ENCODE measurements around the gene ATP6V1F.
A peak's percentile ranks its signal among the peaks of the same experiment; 100 is the strongest.

ATP6V1F gene, protein sequence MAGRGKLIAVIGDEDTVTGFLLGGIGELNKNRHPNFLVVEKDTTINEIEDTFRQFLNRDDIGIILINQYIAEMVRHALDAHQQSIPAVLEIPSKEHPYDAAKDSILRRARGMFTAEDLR

DNA sequence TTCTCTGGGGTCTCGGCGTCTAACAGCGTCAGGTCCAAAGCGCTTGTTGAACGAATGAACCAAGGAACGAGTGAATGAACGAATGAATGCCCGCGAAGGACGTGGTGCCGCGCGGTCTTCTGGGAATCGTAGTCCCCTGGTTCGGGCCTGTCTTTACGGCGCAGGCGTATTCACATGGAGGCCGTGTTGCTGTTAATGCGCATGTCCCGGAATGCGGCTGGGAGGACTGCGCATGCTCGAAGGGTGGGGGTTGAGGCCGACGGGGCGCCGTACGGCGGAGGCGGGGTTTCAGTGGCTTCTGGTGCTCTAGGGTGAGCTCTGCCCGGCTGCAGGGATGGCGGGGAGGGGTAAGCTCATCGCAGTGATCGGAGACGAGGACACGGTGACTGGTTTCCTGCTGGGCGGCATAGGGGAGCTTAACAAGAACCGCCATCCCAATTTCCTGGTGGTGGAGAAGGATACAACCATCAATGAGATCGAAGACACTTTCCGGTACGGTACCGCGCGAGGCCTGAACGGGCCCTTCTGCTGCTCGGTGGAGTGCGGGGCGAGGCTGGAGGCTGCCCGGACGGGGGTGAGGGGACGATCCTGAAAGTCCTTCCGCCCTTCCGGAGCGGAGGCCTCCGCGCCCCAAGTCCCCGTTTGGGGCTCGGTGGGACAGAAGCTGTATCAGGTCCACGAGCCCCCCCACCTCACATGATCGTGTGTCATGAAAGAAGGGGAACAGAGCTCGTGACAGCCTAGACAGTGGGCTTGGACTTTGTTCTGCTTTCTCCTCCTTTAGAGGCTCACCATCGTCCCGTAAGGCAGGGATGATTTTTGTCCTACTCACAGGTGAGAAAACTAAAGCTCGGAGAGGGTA, at the start of gene ATP6V1F:
Gene ATP6V1F (plus strand): TSS at position 286 of the 862 bp plus-strand sequence. CDS start 49 bp downstream, at position 335.
- Histone ChIP-seq H3K79me2 (ENCODE audit: insufficient read depth, low read length) (no peaks in the 10 kb centered on the region), H3K4me1 (ENCODE audit: insufficient read depth, low read length, severe bottlenecking) (peaks cover 16% of the 10 kb centered on the region), H3K9me3 (ENCODE audit: low read length) (no peaks in the 10 kb centered on the region), H4K20me1 (ENCODE audit: insufficient read depth, low read length) (no peaks in the 10 kb centered on the region), H3K9ac (ENCODE audit: low read length) (peak within 1 kb of the TSS; percentile 74), H2AFZ (ENCODE audit: low read length) (peak within 1 kb of the TSS; percentile 76), H3K27me3 (ENCODE audit: insufficient read depth, low read length) (peaks cover 3% of the 10 kb centered on the region; the same call in 1 of the 2 replicates), H3K36me3 (ENCODE audit: insufficient read depth, low read length) (peaks cover 25% of the 10 kb centered on the region), H3K4me2 (ENCODE audit: low read length) (peak within 1 kb of the TSS; percentile 81), H3K4me3 (ENCODE audit: low read depth, low read length, poor library complexity, severe bottlenecking) (peak within 1 kb of the TSS; percentile 70), H3K9me2 (ENCODE audit: low read depth, low read length) (no peaks in the 10 kb centered on the region), H3F3A (ENCODE audit: insufficient read depth, low read length) (no peaks in the 10 kb centered on the region), H3K27ac (ENCODE audit: low read depth, low read length, poor library complexity, severe bottlenecking) (no peak within 1 kb of the TSS)
- TF ChIP-seq, protein P1, sequence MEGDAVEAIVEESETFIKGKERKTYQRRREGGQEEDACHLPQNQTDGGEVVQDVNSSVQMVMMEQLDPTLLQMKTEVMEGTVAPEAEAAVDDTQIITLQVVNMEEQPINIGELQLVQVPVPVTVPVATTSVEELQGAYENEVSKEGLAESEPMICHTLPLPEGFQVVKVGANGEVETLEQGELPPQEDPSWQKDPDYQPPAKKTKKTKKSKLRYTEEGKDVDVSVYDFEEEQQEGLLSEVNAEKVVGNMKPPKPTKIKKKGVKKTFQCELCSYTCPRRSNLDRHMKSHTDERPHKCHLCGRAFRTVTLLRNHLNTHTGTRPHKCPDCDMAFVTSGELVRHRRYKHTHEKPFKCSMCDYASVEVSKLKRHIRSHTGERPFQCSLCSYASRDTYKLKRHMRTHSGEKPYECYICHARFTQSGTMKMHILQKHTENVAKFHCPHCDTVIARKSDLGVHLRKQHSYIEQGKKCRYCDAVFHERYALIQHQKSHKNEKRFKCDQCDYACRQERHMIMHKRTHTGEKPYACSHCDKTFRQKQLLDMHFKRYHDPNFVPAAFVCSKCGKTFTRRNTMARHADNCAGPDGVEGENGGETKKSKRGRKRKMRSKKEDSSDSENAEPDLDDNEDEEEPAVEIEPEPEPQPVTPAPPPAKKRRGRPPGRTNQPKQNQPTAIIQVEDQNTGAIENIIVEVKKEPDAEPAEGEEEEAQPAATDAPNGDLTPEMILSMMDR (IDR thresholded peaks at IDR 0.05; ENCODE audit: low read length), result no peak
- TF ChIP-seq EZH2 (IDR thresholded peaks at IDR 0.05; ENCODE audit: borderline replicate concordance, low read length), result no peak

DNA sequence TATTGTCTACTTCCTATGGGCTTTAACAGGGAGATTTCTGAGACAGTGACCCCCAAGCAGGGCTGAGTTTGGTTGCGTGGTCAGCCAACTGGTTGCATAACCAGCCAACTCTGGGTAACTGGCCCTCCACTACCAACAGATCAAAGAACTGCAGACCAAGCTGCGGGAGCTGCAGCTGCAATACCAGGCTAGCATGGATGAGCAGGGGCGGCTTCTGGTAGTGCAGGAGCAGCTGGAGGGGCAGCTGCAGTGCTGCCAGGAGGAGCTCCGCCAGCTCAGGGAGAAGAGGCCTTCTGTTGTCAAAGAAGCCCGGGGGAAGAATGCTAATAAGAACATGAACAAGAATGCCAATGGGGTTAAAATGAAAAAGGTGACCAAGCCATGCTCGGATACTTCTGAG, 48.2 kb upstream of the ATP6V1F start:
- no peaks in the 10 kb centered on the region for H3K36me3 ChIP-seq (ENCODE audit: insufficient read depth, low read length)
- H3F3A ChIP-seq (ENCODE audit: insufficient read depth, low read length), result no peaks in the 10 kb centered on the region
- no peak overlapping the region for H3K27ac ChIP-seq (ENCODE audit: low read depth, low read length, poor library complexity, severe bottlenecking)
- no peak overlapping the region for H2AFZ ChIP-seq (ENCODE audit: low read length)
- no peak overlapping the region for H3K9ac ChIP-seq (ENCODE audit: low read length)
- H3K4me1 ChIP-seq (ENCODE audit: insufficient read depth, low read length, severe bottlenecking), result no peaks in the 10 kb centered on the region
- H4K20me1 ChIP-seq (ENCODE audit: insufficient read depth, low read length), result no peaks in the 10 kb centered on the region
- H3K4me3 ChIP-seq (ENCODE audit: low read depth, low read length, poor library complexity, severe bottlenecking), result no peak overlapping the region
- no peaks in the 10 kb centered on the region for H3K9me2 ChIP-seq (ENCODE audit: low read depth, low read length)
- H3K4me2 ChIP-seq (ENCODE audit: low read length), result no peak overlapping the region
- no peaks in the 10 kb centered on the region for H3K79me2 ChIP-seq (ENCODE audit: insufficient read depth, low read length)
- TF ChIP-seq EZH2 (IDR thresholded peaks at IDR 0.05; ENCODE audit: borderline replicate concordance, low read length), result no peak
- TF ChIP-seq, protein P1 (IDR thresholded peaks at IDR 0.05; ENCODE audit: low read length), result no peak
- no peaks in the 10 kb centered on the region for H3K9me3 ChIP-seq (ENCODE audit: low read length)
- 0 out of 2 replicates have a peak, but pooled peaks cover 10% of the 10 kb centered on the region for H3K27me3 ChIP-seq (ENCODE audit: insufficient read depth, low read length)

DNA sequence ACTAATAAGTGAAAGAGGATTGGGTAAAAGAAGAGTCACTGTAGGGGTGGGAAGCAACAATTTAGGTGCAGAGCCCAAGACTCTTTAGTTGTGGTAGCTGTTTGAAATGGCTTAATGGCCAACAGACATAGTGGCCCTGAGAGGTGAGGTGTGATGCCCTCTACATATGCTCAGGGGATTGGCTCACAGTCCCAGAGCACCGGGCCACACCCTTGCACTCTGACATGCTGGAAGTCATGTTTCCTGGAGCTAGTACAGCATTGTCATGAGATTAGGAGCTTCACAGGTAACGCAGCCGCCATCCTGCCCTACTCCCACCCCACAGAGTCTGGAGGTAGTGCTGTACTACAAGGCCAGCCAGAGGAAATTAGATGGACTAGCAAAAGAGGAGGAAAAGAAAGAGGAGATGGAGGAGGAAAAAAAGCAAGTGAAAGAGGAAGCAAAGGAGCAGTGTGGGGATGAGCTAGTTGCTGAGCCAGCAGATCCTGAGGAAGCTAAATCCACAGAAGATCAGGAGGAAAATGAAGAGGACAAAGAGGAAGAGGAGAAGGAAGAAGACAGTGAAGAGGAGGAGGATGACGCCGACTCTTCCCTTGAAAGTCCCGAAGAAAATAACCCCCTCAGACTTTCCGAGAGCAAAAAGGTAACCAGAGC, 47.2 kb upstream of the ATP6V1F start:
- 0 out of 2 replicates have a peak, but pooled peaks cover 10% of the 10 kb centered on the region for H3K27me3 ChIP-seq (ENCODE audit: insufficient read depth, low read length)
- no peaks in the 10 kb centered on the region for H3F3A ChIP-seq (ENCODE audit: insufficient read depth, low read length)
- no peaks in the 10 kb centered on the region for H3K36me3 ChIP-seq (ENCODE audit: insufficient read depth, low read length)
- peaks cover 5% of the 10 kb centered on the region for H3K4me1 ChIP-seq (ENCODE audit: insufficient read depth, low read length, severe bottlenecking)
- no peak overlapping the region for H3K27ac ChIP-seq (ENCODE audit: low read depth, low read length, poor library complexity, severe bottlenecking)
- H2AFZ ChIP-seq (ENCODE audit: low read length), result no peak overlapping the region
- no peak overlapping the region for H3K4me3 ChIP-seq (ENCODE audit: low read depth, low read length, poor library complexity, severe bottlenecking)
- H3K9ac ChIP-seq (ENCODE audit: low read length), result no peak overlapping the region
- TF ChIP-seq EZH2 (IDR thresholded peaks at IDR 0.05; ENCODE audit: borderline replicate concordance, low read length), result no peak
- TF ChIP-seq, protein P1 (IDR thresholded peaks at IDR 0.05; ENCODE audit: low read length), result no peak
- H3K9me2 ChIP-seq (ENCODE audit: low read depth, low read length), result no peaks in the 10 kb centered on the region
- H4K20me1 ChIP-seq (ENCODE audit: insufficient read depth, low read length), result no peaks in the 10 kb centered on the region
- no peaks in the 10 kb centered on the region for H3K9me3 ChIP-seq (ENCODE audit: low read length)
- no peak overlapping the region for H3K4me2 ChIP-seq (ENCODE audit: low read length)
- no peaks in the 10 kb centered on the region for H3K79me2 ChIP-seq (ENCODE audit: insufficient read depth, low read length)

Measured in OCI-LY1 (cell line).